HG03469 (cell line): ENCODE results near the gene FBXL19.
A peak's percentile ranks its signal among the peaks of the same experiment; 100 is the strongest.

Experiments
- ATAC-seq: cut with Tn5 transposase; IDR thresholded peaks from one replicate; pipeline ENCODE4 v1.9.1; 2021; ENCODE audit warnings: mild to moderate bottlenecking, moderate library complexity, moderate number of reproducible peaks; ENCODE audit not compliant: unreplicated experiment

Gene FBXL19

DNA sequence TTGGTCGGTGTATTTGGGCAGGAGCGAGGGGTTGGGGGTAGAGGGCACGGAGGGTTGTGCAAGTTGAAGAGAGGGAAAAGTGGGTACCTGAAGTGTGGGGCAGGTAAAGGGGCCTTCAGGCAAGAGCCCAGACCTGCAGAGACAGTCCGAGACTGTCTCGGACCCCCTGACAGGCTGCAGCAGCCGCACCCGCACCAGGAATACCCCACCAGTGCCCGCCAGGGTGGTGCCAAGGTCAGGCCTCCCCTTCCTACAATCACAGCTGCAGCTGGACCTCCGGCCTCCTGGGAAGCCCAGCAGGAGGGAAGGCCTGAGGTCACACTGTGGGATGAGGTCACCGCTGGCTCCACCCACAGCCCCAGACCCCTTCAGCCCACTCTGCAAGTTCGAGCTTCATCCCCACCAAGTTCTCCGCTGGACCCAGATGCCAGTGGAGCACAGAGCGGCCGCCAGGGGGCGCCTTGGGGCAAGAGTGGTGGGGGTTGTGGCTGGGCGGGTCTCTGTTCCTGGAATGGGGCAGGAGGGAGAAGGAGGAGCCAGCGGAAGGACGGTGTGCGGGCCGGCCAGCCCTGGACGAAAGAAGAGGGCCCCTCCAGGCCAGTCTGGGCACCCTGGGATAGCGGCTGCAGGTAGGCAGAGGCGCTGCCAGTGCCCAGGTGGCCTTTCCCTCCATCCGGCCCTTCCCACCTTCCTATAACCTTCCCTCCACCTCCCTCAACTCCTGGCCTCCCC, 61.5 kb downstream of the FBXL19 start, which contains the start of gene HSD3B7:
Gene HSD3B7 (plus strand): TSS at position 539 of the 732 bp plus-strand sequence. CDS start 452 bp downstream, outside the sequence.
- no peak for ATAC-seq

DNA sequence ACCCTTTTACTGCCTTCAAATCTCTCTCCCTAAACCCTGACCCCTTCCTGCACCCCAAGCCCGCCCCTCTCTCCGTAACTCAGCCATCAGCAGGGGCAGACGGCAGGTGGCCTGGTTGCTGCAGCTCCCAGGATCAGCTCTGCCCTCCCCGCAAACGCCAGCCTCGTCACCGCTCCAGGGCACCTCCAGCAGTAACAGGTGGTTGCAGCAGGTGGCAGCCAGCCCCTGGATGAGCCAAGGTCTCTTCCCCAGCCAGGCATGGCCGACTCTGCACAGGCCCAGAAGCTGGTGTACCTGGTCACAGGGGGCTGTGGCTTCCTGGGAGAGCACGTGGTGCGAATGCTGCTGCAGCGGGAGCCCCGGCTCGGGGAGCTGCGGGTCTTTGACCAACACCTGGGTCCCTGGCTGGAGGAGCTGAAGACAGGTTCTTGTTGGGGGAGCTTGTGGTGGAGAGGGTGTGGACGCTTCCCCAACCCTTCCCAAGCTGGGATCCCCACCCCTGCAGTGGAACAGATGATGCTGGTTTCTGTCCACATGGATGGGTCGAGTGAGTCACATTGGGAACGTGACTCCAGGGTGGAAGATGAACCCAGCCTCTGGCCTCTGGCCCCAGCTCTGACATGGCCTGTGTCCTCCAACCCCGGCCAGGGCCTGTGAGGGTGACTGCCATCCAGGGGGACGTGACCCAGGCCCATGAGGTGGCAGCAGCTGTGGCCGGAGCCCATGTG, 62.2 kb downstream of the FBXL19 start:
- ATAC-seq = no peak

DNA sequence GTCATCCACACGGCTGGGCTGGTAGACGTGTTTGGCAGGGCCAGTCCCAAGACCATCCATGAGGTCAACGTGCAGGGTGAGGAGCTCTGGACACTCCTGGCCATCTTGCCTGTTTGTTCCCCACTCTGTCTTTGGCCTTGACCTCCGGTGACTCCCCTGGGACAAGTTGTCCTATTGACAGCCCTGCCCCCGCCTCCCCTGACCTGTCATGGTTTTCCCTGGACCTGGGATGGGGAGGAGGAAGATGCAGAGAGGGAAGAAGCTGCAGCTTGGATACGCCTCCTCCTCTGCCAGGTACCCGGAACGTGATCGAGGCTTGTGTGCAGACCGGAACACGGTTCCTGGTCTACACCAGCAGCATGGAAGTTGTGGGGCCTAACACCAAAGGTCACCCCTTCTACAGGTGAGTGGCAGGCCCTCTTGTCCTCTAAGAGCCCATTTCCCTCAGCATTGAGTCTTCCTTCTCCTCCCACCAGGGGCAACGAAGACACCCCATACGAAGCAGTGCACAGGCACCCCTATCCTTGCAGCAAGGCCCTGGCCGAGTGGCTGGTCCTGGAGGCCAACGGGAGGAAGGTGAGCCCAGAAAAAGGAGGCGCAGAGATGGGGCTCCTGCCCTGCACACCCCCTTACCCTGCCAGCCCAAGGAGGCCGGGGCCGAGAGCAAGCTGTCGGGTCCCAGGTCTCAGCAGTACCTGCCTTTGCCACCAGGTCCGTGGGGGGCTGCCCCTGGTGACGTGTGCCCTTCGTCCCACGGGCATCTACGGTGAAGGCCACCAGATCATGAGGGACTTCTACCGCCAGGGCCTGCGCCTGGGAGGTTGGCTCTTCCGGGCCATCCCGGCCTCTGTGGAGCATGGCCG, 63.0 kb downstream of the FBXL19 start:
- no peak for ATAC-seq

DNA sequence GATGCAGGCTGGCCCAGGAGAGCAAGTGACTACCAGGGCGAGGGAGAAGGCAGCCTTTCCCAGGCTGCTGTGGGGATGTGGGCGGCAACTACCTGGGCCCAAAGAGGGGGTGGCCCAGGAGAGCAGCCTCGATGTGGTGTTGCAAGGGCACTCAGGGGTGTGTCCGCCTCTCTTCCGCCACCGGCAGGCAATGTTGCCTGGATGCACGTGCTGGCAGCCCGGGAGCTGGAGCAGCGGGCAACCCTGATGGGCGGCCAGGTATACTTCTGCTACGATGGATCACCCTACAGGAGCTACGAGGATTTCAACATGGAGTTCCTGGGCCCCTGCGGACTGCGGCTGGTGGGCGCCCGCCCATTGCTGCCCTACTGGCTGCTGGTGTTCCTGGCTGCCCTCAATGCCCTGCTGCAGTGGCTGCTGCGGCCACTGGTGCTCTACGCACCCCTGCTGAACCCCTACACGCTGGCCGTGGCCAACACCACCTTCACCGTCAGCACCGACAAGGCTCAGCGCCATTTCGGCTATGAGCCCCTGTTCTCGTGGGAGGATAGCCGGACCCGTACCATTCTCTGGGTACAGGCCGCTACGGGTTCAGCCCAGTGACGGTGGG, 64.3 kb downstream of the FBXL19 start:
- no peak for ATAC-seq

DNA sequence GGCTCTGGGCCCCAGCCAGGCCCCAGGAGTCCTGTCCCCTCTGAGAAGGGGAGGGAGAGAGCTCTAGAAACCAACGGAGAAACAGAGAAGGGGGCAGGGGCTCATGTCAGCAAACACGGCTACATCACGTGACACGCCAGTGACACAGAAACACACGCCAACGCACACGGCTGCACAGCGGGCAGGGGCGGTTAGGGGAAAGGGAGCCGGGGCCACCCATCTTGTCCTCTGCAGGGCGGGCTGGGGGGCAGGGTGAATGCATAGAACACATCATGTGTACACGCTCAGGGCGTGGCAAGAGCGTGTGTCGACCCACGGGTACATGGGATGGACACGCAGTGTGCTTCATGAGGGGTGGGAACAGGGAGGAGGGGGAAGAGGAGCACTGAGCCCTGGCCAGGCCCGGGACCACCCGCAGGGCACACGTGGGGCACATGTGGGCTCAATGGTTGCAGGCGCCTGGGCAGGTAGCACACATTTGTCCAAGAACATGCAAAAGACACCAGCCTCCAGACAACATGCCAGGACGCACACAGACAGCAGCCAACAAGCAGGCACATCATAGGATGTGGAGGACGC, 66.2 kb downstream of the FBXL19 start:
- no peak for ATAC-seq

DNA sequence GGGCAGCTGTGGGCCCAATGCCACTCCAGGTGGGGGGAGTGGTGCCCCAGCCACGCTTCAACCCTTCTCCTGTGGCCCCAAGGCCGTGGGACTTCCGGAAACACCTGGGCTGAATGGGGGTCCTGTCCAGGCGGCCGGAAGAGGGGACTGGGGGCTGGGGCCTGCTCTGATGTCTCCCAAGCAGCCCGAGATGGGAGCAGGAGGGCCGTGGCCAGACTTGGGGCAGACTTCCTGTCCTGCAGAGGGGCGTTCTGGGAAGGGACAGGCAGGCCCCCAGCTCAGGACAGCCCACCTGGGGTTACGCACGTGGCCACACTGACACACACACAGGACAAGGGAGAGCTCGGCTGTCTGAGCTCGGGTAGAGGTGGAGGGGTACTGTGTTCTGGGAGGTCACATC, 66.7 kb downstream of the FBXL19 start:
- no peak for ATAC-seq

DNA sequence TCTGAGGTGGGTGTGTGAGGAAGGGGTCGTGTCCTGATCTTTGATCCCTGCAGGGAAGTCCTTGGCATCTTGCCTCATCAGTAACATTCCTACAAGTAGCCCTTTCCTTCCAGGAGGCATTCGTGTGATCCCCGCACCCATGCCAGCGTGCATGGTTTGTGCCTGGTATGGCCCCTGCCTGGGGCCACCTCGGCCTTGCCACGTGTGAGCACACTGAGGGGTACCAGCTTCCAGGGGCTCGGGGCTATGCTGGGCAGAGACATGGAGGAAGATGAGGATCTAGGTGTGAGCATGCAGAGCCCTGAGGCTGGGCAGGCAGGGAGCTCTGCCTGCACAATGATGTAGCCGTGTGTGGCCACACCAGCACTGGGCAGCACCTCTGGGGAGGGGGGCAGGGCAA, 67.7 kb downstream of the FBXL19 start:
- no peak for ATAC-seq

DNA sequence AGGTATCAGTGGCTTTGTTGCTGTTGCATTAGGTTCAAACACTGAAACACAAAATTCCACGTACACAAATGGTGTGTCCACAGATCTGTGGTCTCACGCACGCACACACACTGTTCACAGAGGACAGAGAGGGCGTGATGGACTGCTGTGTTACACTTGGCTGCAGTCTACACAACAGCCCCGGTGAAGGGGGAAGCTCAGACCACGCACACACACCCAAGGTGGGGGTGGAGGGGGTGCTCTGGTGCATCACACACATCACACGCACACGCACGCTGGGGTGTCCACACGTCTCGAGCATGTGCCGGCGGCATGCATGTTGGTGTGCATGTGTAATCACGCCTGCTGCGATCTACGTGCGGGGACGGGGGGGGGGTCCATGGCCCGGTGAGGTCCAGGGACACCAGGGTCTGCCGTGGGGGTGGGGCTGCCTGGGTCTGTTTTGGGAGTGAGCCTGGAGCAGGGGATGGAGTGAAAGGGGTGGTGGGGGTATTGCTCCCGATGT, 69.0 kb downstream of the FBXL19 start:
- no peak for ATAC-seq

DNA sequence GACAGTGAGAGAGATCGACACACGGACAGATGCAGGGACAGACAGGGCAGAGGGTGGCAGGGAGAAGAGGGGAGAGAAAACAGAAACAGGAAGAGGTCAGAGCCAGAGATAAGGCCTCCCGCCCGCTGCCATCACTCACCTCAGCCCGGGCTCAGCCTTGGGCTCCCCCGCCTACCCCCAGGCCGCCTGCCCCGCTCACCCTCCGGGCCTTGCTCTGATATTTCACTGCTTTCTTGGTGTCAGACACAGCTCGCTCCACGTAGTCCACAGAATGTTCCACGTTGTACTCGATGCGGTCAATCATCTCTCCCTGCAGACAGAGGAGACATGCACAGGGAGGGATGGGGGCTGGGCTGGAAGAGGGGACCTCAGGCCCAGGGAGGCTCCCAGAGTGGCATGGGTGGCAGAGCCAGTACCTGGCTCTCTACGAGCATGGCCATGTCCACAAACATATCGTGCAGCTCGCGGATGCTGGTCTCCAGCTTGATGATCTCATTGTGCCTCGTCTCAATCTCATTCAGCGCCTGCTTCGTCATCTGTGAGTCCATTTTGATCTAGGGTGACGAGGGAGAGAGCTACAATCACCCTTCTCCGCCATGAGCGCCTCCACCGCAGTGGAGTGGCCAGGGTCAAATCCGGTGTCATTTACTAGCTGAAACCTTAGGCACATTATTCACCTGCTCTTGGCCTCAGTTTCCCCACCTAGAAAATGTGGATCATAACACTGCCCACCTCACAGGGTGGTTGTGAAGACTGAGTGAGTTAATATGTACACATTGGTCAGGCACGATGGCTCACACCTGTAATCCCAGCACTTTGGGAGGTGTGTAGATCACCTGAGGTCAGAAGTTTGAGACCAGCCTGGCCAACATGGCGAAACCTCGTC, 69.8 kb downstream of the FBXL19 start:
- no peak for ATAC-seq

DNA sequence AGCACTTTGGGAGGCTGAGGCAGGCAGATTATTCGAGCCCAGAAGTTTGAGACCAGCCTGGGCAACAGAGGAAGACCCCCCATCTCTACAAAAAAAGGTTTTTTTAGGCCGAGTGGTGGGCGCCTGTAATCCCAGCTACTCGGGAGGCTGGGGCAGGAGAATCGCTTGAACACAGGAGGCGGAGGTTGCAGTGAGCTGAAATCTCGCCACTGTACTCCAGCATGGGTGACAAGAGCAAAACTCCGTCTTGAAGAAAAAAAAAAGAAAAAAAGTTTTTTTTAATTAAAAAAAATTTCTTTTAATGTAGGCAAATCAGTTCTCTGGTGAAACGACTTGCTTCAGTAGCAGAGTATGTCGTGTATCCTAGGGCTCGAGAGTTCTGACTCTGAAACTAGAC, 72.6 kb downstream of the FBXL19 start:
- no peak for ATAC-seq

DNA sequence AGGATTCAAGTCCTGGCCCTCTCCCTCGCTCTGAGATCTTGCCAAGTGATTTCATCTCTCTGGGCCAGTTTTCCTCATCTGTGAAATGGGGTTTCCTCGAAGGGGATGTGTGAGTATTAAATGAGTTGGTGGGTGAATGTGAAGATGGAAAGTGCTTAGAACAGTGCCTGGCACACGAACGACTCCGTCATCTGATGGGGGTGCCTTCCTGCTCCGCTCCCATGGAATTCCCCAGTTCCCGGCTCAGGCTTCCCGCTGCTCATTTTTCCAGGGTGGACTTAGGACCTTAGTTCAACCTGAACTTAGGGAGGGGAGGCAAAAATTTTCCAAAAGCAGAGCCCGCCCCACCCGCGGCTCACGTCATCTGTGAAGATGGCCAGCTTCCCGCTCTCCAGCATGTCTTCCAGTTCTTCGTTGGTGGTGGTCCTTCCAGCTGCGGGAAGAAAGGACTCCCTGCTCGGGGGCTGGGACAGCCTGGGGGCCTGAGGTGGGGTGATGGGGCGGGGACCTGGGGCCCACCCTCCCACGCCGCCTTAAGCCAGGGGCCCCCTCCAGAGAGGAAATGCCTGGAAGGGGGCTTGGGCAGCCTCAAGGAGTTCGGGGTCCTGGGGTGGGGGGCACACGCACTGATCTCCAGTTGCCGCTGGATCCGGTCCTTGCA, 73.1 kb downstream of the FBXL19 start:
- ATAC-seq = no peak

DNA sequence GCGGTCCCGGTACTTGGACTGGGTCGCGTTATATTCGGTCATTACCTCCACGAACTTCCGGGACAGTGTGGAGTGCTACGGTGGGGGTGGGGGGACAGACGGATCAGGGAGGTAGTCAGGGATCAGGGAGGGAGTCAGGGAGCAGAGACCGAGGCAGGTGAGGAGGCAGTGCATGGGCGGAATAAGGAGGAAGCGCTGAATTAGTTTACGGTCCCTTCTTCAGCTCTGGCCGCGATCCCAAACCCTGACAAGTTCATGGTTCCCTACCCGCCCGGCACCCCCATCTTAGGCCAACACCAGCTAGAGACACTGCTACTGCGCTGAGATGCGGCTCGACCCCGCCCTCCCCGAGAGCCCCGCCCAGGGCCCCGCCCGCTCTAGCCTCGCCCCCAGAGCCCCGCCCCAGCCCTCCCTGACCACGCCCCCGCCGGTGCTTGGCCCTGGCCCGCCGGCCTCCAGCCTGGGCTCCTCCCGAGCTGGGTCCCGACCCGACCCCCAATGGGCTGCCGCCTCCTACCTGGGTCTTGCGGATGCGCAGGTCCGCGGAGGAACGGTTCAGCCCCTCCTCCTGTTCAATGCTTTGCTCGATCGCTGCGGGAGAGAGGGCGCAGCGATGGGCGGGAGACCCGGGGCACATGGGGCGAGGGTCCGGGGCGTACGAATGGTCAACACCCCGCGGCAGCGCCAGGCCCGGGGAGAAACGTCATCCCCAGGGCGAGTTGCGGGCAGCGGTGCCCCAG, 73.8 kb downstream of the FBXL19 start:
- ATAC-seq = peak; percentile 55

DNA sequence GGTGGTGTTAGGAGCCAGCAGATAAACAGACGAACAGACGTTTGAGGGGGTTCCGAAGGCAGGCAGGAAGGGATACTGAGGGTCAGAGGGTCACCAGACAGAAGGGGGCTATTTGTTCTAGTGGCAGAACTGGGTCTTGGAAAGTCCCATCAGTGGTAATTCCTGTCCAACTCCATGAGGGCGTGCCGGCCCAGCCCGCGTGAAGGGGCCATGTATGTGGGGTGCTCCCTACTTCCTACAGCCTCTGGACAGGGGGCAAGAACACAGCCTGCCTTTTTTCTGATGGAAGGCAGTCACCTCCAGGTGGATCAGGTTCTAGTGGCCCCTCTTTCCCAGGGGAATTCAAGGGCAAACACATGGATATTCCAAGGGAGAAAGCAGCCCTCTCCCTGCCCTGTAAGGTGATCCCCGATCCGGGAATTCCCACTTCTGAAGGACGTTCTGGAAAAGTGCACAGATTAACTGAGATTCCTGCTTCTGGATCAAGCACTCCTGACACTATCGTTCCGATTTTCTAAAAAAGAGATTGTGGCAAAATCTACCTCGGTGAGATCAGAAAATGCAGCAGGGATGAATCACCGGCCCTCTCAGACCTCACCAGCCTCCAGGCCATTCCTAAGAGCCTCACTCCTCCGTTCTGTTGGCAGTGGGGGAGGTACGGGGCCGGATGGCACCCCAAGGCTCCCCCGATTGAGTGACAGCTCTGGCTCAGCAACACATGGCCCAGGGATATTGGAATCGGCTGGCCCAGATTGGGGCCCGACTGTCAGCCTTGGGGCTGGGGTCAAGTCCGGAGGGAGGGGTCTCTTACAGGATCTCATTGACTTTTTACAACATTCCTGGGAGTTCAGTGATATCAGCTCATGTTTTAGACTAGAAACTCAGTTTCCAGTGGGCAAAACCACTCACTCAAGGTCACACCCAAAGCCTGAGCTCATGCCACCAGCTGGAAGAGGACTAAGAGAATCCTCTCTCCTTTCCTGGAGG, 74.6 kb downstream of the FBXL19 start:
- ATAC-seq = no peak
